ENCODE measurements around the gene PSMC2. TPM values are rescaled to one million over a fixed set of nuclear protein-coding genes. Genes with fewer than 3 reads are reported as not detected.

The PSMC2 gene
- total RNA-seq, 1 experiment from 2014 or later: 128 TPM

GRCh38 chr7:103297837-103298179 is 49.6 kb upstream of the PSMC2 start:
- peak overlapping the region; percentile 75 for H3K4me2 ChIP-seq (ENCODE audit: insufficient read depth, insufficient read length, low read length)
- H2AK5ac ChIP-seq (ENCODE audit: insufficient read length, low read length): no peak overlapping the region
- no peak overlapping the region for H2AFZ ChIP-seq (ENCODE audit: low read length)
- no CpG with 5 or more reads among the region's 7 CpGs for WGBS (ENCODE audit: extremely low coverage, insufficient read length, low lambda C conversion rate)
- H3K27ac Mint-ChIP-seq: peak overlapping the region; percentile 13 to 95 (median 89); a peak in 6 of 7 replicates
- no peak overlapping the region for H3K27ac ChIP-seq (ENCODE audit: insufficient read length, low read depth, low read length)
- no peaks in the 10 kb centered on the region for H3K4me1 ChIP-seq (ENCODE audit: insufficient read depth, low read length)
- no peaks in the 10 kb centered on the region for H3K27me3 ChIP-seq (ENCODE audit: insufficient read depth, low read length)
- peaks cover 13 to 37% (median 37%) of the 10 kb centered on the region in 3 experiments; a peak in 6 of 7 replicates for H3K36me3 Mint-ChIP-seq (ENCODE audit: insufficient read depth in 1 of 3, low read depth in 3 of 3)
- no peak overlapping the region for H4K8ac ChIP-seq (replicated peaks; ENCODE audit: insufficient read length, low read depth, low read length)
- no peak overlapping the region for H4K91ac ChIP-seq (ENCODE audit: insufficient read length, low read depth, low read length)
- H3T11ph ChIP-seq (ENCODE audit: low read length): no peak overlapping the region
- no peak overlapping the region for H2BK15ac ChIP-seq (ENCODE audit: low read depth, low read length)
- H3K9me3 Mint-ChIP-seq: no peaks in the 10 kb centered on the region
- no peak overlapping the region for H3K23ac ChIP-seq (ENCODE audit: insufficient read length, low read depth, low read length)
- TF ChIP-seq CTCF (conservative IDR thresholded peaks at IDR 0.05): no peak
- H2BK12ac ChIP-seq (ENCODE audit: insufficient read length, low read depth, low read length): no peak overlapping the region
- no peak overlapping the region for H2BK5ac ChIP-seq (ENCODE audit: insufficient read length, low read length)
- no peak overlapping the region for H3K18ac ChIP-seq (ENCODE audit: insufficient read length, low read depth, low read length)
- H3K4ac ChIP-seq (ENCODE audit: low read depth, low read length): no peak overlapping the region
- H2BK20ac ChIP-seq (ENCODE audit: low read depth, low read length, poor library complexity, severe bottlenecking): no peak overlapping the region
- H3K9ac ChIP-seq (ENCODE audit: extremely low read depth, insufficient read length, low read length): peak overlapping the region; percentile 93
- no peaks in the 10 kb centered on the region for H3K9me3 ChIP-seq (ENCODE audit: control insufficient read depth, low read depth, low read length)
- peak overlapping the region; percentile 88 to 94 for H3K4me3 Mint-ChIP-seq
- peaks cover 9% of the 10 kb centered on the region for H3K27me3 Mint-ChIP-seq (ENCODE audit: low read depth)
- H3K79me2 ChIP-seq (ENCODE audit: insufficient read depth, low read length): peaks cover 4% of the 10 kb centered on the region; the same call in 1 of the 2 replicates
- no peak for DNase-seq
- no peak overlapping the region for H4K5ac ChIP-seq (ENCODE audit: insufficient read length, low read depth, low read length)
- H3K79me1 ChIP-seq (ENCODE audit: insufficient read depth, low read depth, low read length, poor library complexity, severe bottlenecking): peaks cover 4% of the 10 kb centered on the region
- H3K14ac ChIP-seq (ENCODE audit: insufficient read depth, low read length): peak overlapping the region; percentile 88; the same call in 1 of the 2 replicates
- H3K56ac ChIP-seq (ENCODE audit: insufficient read length, low read depth, low read length): no peak overlapping the region
- peaks cover 14 to 16% of the 10 kb centered on the region in 2 experiments for H3K4me1 Mint-ChIP-seq
- H3K23me2 ChIP-seq (ENCODE audit: insufficient read length, low read depth, low read length, poor library complexity, severe bottlenecking): peaks cover 4% of the 10 kb centered on the region
- no peak overlapping the region for H2BK120ac ChIP-seq (ENCODE audit: low read depth, low read length, poor library complexity, severe bottlenecking)
- H4K20me1 ChIP-seq (ENCODE audit: control insufficient read depth, insufficient read depth, insufficient read length): no peaks in the 10 kb centered on the region
